C4-2B (cell line): ENCODE data around the gene EXD1.

Experiments used
- CTCF ChIP-seq: fragments of 450-650 bp; conservative IDR thresholded peaks from 2 replicates; pipeline ENCODE4 v1.5.1; 2017; ENCODE audit warnings: mild to moderate bottlenecking
- ZFX ChIP-seq: fragments of 450-650 bp; IDR thresholded peaks from 2 replicates; pipeline ENCODE4 v1.6.1; 2017

GRCh38 chr15:41259546-41260189 lies 29.1 kb upstream of the EXD1 start:
- TF ChIP-seq ZFX (no peak), CTCF (no peak)
